Islet of Langerhans (tissue), 1 donor: Measurements from ENCODE around the gene MDH2.
"Not testable (repeated sequence)": the region's sequence is repeated elsewhere in the genome, so short reads cannot be mapped to it uniquely, and the experiment has no call there.

ENCODE experiments used
- FAIRE-seq: peaks from one replicate; lab custom pipeline; 2011; peaks lifted over from hg19 to GRCh38; lab: Jason Lieb, UNC

MDH2 gene

GRCh38 chr7:76048668-76048988 is 722 bp downstream of the MDH2 start:
- FAIRE-seq = no peak

- FAIRE-seq = no peak
Observed at GRCh38 chr7:76049295-76049694, 1.4 kb downstream of the MDH2 start.

GRCh38 chr7:76050545-76050944 is 2.6 kb downstream of the MDH2 start:
- no peak for FAIRE-seq

GRCh38 chr7:76051840-76052239 is 3.9 kb downstream of the MDH2 start:
- FAIRE-seq = no peak

- not testable (repeated sequence) for FAIRE-seq
Observed at GRCh38 chr7:76052681-76053080, 4.8 kb downstream of the MDH2 start.

- FAIRE-seq = no peak
Observed at GRCh38 chr7:76053461-76053860, 5.6 kb downstream of the MDH2 start.

GRCh38 chr7:76054123-76055120 is 6.5 kb downstream of the MDH2 start:
- peak; percentile 89 for FAIRE-seq

- FAIRE-seq = no peak
Observed at GRCh38 chr7:76056241-76056640, 8.3 kb downstream of the MDH2 start.

- FAIRE-seq = no peak
Observed at GRCh38 chr7:76057103-76057812, 9.4 kb downstream of the MDH2 start.

- peak; percentile 58 for FAIRE-seq
Observed at GRCh38 chr7:76057813-76058145, 9.9 kb downstream of the MDH2 start.

GRCh38 chr7:76058745-76059144 is 10.8 kb downstream of the MDH2 start:
- not testable (repeated sequence) for FAIRE-seq

- no peak for FAIRE-seq
Observed at GRCh38 chr7:76060842-76061241, 12.9 kb downstream of the MDH2 start.

GRCh38 chr7:76062254-76062653 is 14.3 kb downstream of the MDH2 start:
- FAIRE-seq = no peak

GRCh38 chr7:76063114-76063513 is 15.2 kb downstream of the MDH2 start:
- no peak for FAIRE-seq

GRCh38 chr7:76063525-76063924 is 15.6 kb downstream of the MDH2 start:
- no peak for FAIRE-seq

- FAIRE-seq = no peak
Observed at GRCh38 chr7:76064208-76064970, 16.5 kb downstream of the MDH2 start.

GRCh38 chr7:76065016-76065612 is 17.2 kb downstream of the MDH2 start:
- FAIRE-seq = no peak

GRCh38 chr7:76066716-76067503 is 19.0 kb downstream of the MDH2 start:
- no peak for FAIRE-seq

- no peak for FAIRE-seq
Observed at GRCh38 chr7:76069238-76069638, 21.3 kb downstream of the MDH2 start.

GRCh38 chr7:76071316-76072242 is 23.7 kb downstream of the MDH2 start:
- no peak for FAIRE-seq
